HG02840 (cell line): Measurements from ENCODE around the gene SLAMF9.
A peak's percentile ranks its signal among the peaks of the same experiment; 100 is the strongest.

Source experiments
- ATAC-seq: cut with Tn5 transposase; IDR thresholded peaks from one replicate; pipeline ENCODE4 v1.9.1; 2021; ENCODE audit warnings: mild to moderate bottlenecking, moderate library complexity, moderate number of reproducible peaks; ENCODE audit not compliant: unreplicated experiment, low FRiP score

The SLAMF9 gene

DNA sequence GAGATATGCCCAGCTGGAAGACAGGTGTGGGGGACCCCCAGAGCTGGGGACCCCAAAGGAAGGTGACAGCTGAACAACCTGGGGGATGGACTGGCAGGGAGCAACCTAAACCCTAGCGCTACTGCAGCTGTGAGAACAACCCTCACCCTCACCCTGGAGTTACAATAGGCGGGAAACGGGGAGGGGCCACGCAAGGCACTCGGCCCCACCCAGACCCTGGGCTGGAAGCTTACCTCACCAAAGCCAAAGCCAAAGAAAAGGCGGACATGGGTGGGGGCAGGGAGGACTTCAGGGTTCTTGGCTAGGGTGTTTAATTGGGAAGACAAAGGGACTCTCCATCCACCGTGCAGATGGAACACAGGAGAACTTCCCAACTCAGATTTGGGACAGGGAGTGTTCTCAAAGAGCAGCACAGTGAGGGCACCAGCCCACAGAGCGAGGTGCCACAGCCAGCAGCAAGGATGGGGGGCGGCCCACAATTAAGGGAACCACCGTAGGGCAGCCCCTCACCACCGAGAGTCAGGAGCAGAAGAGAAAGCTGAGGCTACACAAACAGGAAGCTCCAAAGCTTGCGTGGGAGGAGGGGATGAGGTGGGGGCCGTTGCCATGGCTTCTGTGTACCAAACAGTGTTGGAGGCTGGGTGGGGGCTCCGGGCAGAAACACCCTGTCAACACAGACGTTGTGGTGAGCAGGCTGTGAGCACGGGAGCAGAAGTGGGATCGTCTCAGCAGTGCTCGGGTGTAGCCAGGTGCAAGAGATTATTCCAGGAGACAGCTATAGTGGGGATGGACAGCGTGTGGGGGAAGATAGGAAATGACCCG, 30.6 kb downstream of the SLAMF9 start:
- ATAC-seq = peak; percentile 28

DNA sequence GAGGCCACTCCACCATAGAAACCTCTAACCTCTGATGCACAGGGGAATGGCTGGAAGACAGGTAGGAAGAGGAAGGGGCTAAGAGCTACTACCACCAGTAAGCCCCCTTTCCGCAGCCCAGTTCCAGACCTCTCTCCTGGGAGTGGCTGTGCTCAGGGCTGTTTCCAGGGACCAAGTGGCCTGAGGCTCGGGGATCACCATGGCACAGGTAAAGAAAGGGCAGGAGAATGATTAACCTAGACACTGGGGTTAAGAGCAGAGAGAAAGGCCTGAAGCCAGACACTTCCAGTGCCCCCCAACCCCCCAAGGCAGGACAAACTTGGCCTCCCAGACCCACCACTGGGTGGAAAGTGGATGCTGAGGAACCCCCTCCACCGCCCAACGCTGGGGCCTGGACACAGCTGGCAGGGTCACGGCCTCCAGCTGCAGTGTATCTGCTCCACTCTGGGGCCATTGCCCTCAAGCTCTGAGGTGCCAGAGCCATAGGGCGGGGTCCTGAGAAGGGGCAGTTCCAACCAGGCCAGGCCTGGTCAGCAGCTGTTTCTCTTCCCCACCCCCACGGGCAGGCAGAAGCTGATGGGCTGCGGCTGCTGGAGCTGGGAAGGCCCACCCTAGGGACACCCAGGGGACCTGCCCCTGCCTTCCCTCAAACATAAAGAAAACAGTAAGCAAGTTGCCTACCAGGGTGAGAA, 31.4 kb downstream of the SLAMF9 start:
- ATAC-seq = no peak

- no peak for ATAC-seq
Observed at GRCh38 chr1:159921700-159922504, 32.1 kb downstream of the SLAMF9 start.

DNA sequence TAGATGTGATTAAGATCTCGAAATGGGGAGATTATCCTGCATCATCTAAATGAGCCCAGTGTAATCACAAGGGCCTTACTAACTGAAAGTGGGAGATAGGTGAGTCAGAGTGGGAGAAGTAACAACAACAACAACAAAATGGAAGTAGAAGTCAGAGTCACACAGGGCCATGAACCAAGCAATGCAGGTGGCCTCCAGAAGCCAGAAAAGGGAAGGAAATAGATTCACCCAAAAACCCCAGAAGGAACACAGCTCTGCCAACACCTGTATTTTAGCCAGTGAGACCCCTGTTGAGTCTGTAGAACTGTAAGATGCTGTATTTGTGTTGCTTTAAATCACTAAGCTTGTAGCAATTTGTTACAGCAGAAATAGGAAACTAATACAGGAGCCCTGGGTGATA, 32.8 kb downstream of the SLAMF9 start:
- ATAC-seq = peak; percentile 30

DNA sequence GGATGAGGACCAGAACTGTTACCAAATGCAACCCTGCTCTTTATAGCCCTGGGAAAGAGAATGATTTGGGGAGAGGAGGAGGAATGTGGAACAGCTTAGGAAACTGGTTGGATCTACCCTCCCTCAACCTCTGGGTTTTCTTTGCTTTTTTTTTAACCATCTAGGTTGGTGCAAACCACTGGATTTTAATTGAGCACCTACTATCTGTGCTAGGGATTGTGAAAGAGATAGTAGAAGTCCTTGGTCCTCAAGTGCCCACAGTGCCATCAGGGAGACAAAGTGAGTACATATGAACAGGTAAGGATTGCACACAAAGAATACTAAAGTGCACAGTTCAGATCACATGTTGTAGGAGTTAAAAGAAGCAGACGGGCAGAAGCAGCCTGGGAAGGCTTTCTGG, 33.4 kb downstream of the SLAMF9 start:
- no peak for ATAC-seq

DNA sequence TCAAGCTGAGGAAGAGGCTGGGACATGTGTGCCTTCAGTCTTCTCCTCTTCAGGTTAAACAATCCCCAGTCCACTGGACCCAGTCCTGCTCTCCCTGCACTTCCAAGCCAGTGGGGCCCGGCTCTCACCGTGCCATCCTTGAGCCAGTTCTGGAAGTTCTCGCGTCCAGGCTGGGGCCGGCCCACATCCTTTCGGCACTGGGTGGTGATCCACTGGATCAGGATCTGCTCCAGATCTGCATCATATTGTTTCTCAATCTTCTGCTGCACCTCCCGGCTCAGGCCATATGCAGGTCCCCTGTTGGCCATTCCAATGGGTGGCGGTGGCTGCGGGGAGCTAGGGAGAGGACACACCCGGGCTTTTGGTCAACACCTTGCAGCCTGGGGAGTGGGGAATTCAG, 33.8 kb downstream of the SLAMF9 start:
- ATAC-seq = no peak

GRCh38 chr1:159919236-159919865, 34.7 kb downstream of the SLAMF9 start:
- ATAC-seq = no peak

- ATAC-seq = no peak
Observed at GRCh38 chr1:159918352-159919200, 35.5 kb downstream of the SLAMF9 start.

GRCh38 chr1:159917533-159918351, 36.3 kb downstream of the SLAMF9 start:
- no peak for ATAC-seq

DNA sequence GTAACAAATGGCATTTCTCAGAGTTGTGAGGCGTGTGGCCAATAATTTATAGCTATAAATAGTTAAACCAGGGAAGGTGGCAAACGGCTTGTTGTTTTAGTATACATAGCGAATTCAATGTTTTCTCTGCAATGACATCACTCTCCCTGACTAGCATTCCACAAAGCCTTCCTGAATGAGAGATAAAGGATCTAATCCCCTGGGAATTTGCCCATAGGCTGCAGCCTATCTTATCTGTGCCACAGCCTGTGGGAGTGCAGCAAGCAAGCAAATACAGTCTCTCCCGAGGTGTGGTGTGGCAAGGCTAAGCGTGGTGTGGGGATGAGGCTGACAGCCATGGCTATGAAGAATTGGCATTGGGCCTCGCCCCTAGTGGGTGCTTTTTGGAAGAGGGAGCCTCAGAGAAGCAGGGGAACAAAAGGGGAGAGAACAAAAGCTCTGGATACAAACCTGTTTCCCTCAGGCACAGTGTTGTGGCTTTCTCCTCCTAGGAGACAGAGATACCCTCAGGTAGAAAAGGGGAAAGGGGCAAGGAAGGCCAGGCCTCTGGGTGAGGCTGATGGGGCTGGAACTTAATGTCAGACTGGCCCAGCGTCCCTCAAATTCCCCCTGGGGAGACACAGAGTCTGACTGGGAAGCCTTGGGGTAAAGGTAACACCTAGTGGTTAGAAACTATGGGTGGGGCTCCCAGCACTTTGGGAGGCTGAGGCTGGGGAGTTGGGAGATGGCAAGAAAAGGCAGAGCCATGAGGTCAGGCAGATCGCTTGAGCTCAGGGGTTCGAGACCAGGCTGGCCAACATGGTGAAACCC, 37.6 kb downstream of the SLAMF9 start:
- no peak for ATAC-seq

- ATAC-seq = no peak
Observed at GRCh38 chr1:159915571-159916241, 38.3 kb downstream of the SLAMF9 start.

- ATAC-seq = no peak
Observed at GRCh38 chr1:159914252-159915018, 39.6 kb downstream of the SLAMF9 start.

- ATAC-seq = no peak
Observed at GRCh38 chr1:159913451-159914192, 40.4 kb downstream of the SLAMF9 start.

DNA sequence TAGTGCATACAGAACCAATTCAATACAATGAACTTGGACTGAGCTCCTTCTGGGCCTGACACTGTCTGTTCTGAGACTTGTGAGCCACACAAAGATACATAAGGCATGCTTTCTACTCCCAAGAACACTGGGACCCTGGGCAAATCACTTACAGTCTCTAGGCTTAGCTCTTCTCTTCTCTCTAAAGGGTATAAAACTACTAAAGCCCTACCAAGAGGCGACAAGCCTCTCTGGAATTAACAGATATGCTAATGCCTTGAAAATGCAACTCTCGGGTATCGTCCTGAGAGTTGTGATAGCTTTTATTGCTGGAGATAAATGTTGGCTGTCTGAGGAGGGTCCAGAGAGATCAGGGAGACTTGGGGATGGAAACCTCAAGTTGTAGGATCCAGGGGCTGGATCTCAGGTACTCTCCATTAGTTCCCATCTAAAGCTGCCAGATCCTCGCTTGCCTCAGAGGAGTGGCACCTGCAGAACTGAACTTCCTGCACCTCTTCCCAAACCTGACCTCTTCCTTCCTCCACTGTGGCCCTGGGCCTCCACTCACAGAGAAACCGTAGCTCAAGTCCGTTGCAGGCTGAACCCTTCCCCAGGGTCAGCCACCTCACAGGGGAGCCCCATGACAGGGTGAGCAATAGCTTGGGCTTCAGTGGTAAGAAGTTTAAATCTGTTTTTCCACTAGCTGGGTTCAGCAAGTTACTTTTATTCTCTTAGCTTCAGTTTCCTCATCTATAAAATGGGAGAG, 42.5 kb downstream of the SLAMF9 start:
- ATAC-seq = no peak
